DMS 273 (cell line): ENCODE measurements around the gene NOS1.
"Not testable (repeated sequence)": the region's sequence is repeated elsewhere in the genome, so short reads cannot be mapped to it uniquely, and the experiment has no call there.

ENCODE experiments used
- DNase-seq: peaks from one replicate; lab custom pipeline; 2025; ENCODE audit not compliant: unreplicated experiment; lab: John Stamatoyannopoulos, UW

The NOS1 gene

GRCh38 chr12:117361347-117361751 is at the start of gene NOS1:
TSS of gene NOS1 (minus strand) at chr12:117361626. CDS start at chr12:117331069, 30,557 bp downstream.
- DNase-seq: peak; percentile 43

GRCh38 chr12:117409286-117409685 is 47.9 kb upstream of the NOS1 start:
- no peak for DNase-seq

GRCh38 chr12:117408161-117408791 is 46.9 kb upstream of the NOS1 start:
- peak; percentile 52 for DNase-seq

- peak; percentile 40 for DNase-seq
These were observed 43.5 kb upstream of the NOS1 start for GRCh38 chr12:117404940-117405339.

GRCh38 chr12:117404203-117404853 is 42.9 kb upstream of the NOS1 start:
- peak; percentile 70 for DNase-seq

GRCh38 chr12:117403586-117404139 is 42.2 kb upstream of the NOS1 start:
- DNase-seq: no peak

- DNase-seq: no peak
These were observed 40.9 kb upstream of the NOS1 start for GRCh38 chr12:117402363-117402762.

- no peak for DNase-seq
These were observed 39.5 kb upstream of the NOS1 start for GRCh38 chr12:117400912-117401311.

- not testable (repeated sequence) for DNase-seq
These were observed 37.1 kb upstream of the NOS1 start for GRCh38 chr12:117398482-117398881.

- no peak for DNase-seq
These were observed 34.3 kb upstream of the NOS1 start for GRCh38 chr12:117395766-117396165.

- no peak for DNase-seq
These were observed 33.1 kb upstream of the NOS1 start for GRCh38 chr12:117394491-117394890.

- no peak for DNase-seq
These were observed 32.2 kb upstream of the NOS1 start for GRCh38 chr12:117393656-117394055.

- DNase-seq: no peak
These were observed 29.4 kb upstream of the NOS1 start for GRCh38 chr12:117390866-117391265.

- peak; percentile 44 for DNase-seq
These were observed 27.6 kb upstream of the NOS1 start for GRCh38 chr12:117388951-117389446.

- no peak for DNase-seq
These were observed 26.4 kb upstream of the NOS1 start for GRCh38 chr12:117387832-117388231.

GRCh38 chr12:117384735-117385134 is 23.3 kb upstream of the NOS1 start:
- no peak for DNase-seq

GRCh38 chr12:117380083-117380482 is 18.7 kb upstream of the NOS1 start:
- peak; percentile 61 for DNase-seq

GRCh38 chr12:117377758-117378157 is 16.3 kb upstream of the NOS1 start:
- DNase-seq: peak; percentile 26

- DNase-seq: no peak
These were observed 9.2 kb upstream of the NOS1 start for GRCh38 chr12:117370588-117370987.

- DNase-seq: not testable (repeated sequence)
These were observed 8.6 kb upstream of the NOS1 start for GRCh38 chr12:117370000-117370399.

- DNase-seq: peak; percentile 86
These were observed 5.7 kb upstream of the NOS1 start for GRCh38 chr12:117367006-117367638.
